IMR-90 (cell line): Measurements from ENCODE around the gene SVIL. TPM values are rescaled to one million over a fixed set of nuclear protein-coding genes. Genes with fewer than 3 reads are reported as not detected.
"Not testable (repeated sequence)": the region's sequence is repeated elsewhere in the genome, so short reads cannot be mapped to it uniquely, and the experiment has no call there.

ENCODE experiments used
- ATAC-seq: fragments of 200-7000 bp; cut with Tn5 transposase; 2 replicates; pipeline ENCODE4 v1.9.1; 2020; ENCODE audit warnings: low read depth, mild to moderate bottlenecking, moderate library complexity
- BruUV-seq: library from RNA; stranded (reverse); fragments of 400-500 nt; replicated peaks from 2 replicates; lab custom pipeline; 2021; lab: Mats Ljungman, UMichigan
- CTCF ChIA-PET: fragments of 300-600 bp; formaldehyde crosslinking; extraction: SDS; loops from one replicate; lab custom pipeline; 2021; ENCODE audit warnings: antibody characterized with exemption; lab: Yijun Ruan, JAX
- POLR2A ChIA-PET: fragments of 300-600 bp; sonication (Branson Sonifier 250); formaldehyde crosslinking; loops from one replicate; lab custom pipeline; 2022; ENCODE audit warnings: antibody characterized with exemption; ENCODE audit not compliant: unreplicated experiment; lab: Charles Lee
- DNase-seq: peaks from one replicate; pipeline ENCODE4 v3.0.0; 2013
- H2AFZ ChIP-seq: replicated peaks from 2 replicates; pipeline ENCODE3; 2013; ENCODE audit warnings: low read length, mild to moderate bottlenecking; ENCODE audit not compliant: poor library complexity
- H2AK5ac ChIP-seq: 2 replicates; pipeline ENCODE4 v1.6.1; 2013; ENCODE audit warnings: low read depth, low read length, inconsistent platforms
- H2AK9ac ChIP-seq: replicated peaks from 2 replicates; pipeline ENCODE3; 2013; ENCODE audit warnings: mild to moderate bottlenecking, low read depth, low read length, moderate library complexity; ENCODE audit not compliant: poor library complexity
- H2BK120ac ChIP-seq: 2 replicates; pipeline ENCODE4 v1.6.1; 2013; ENCODE audit warnings: low read depth, low read length, inconsistent platforms
- H2BK15ac ChIP-seq: 3 replicates; pipeline ENCODE4 v1.6.1; 2013; ENCODE audit warnings: low read depth, low read length, inconsistent platforms
- H2BK20ac ChIP-seq: 2 replicates; pipeline ENCODE4 v1.6.1; 2013; ENCODE audit warnings: low read depth, mild to moderate bottlenecking, inconsistent platforms, low read length, moderate library complexity
- H2BK5ac ChIP-seq: 2 replicates; pipeline ENCODE4 v1.6.1; 2013; ENCODE audit warnings: mild to moderate bottlenecking, low read depth, low read length, inconsistent platforms; ENCODE audit not compliant: poor library complexity, severe bottlenecking
- H3K14ac ChIP-seq: replicated peaks from 2 replicates; pipeline ENCODE4 v1.6.1; 2013; ENCODE audit warnings: low read depth, low read length, inconsistent platforms
- H3K18ac ChIP-seq: 2 replicates; pipeline ENCODE4 v1.6.1; 2013; ENCODE audit warnings: low read depth, low read length, control low read depth
- H3K23ac ChIP-seq: 2 replicates; pipeline ENCODE4 v1.6.1; 2013; ENCODE audit warnings: low read depth, low read length, inconsistent platforms
- H3K27ac ChIP-seq: 2 replicates; pipeline ENCODE4 v1.5.1; 2013; ENCODE audit warnings: mild to moderate bottlenecking, control low read depth, low read length; ENCODE audit not compliant: insufficient read depth
- H3K27me3 ChIP-seq: 2 replicates; pipeline ENCODE4 v1.6.1; 2013; ENCODE audit warnings: low read length; ENCODE audit not compliant: control insufficient read depth, insufficient read depth
- H3K36me3 ChIP-seq: 2 replicates; pipeline ENCODE4 v1.6.1; 2013; ENCODE audit warnings: low read length, mixed read lengths; ENCODE audit not compliant: control insufficient read depth, insufficient read depth
- H3K4ac ChIP-seq: 2 replicates; pipeline ENCODE4 v1.6.1; 2013; ENCODE audit warnings: low read depth, low read length, inconsistent platforms
- H3K4me1 ChIP-seq: 2 replicates; pipeline ENCODE4 v1.6.1; 2013; ENCODE audit warnings: low read length, mixed read lengths; ENCODE audit not compliant: control insufficient read depth, insufficient read depth
- H3K4me2 ChIP-seq: 2 replicates; pipeline ENCODE4 v1.6.1; 2013; ENCODE audit warnings: low read depth, mild to moderate bottlenecking, control low read depth, low read length, moderate library complexity
- H3K4me3 ChIP-seq: 2 replicates; pipeline ENCODE4 v1.5.1; 2013; ENCODE audit warnings: low read depth, mild to moderate bottlenecking, control low read depth, low read length, moderate library complexity; ENCODE audit not compliant: insufficient read depth
- H3K56ac ChIP-seq: 2 replicates; pipeline ENCODE4 v1.6.1; 2013; ENCODE audit warnings: low read length, inconsistent platforms; ENCODE audit not compliant: insufficient read depth; ENCODE audit errors: extremely low read depth
- H3K79me1 ChIP-seq, 2 experiments: 2 replicates each; pipeline ENCODE4 v1.6.1; 2013; ENCODE audit warnings: low read length in 2 of 2, inconsistent platforms in 1 of 2, low read depth in 1 of 2
- H3K9ac ChIP-seq: 2 replicates; pipeline ENCODE4 v1.6.1; 2013; ENCODE audit warnings: low read depth, low read length, control low read depth
- H3K9me1 ChIP-seq: 2 replicates; pipeline ENCODE4 v1.6.1; 2013; ENCODE audit warnings: low read length, inconsistent platforms; ENCODE audit not compliant: insufficient read depth
- H3K9me3 ChIP-seq: 2 replicates; pipeline ENCODE4 v1.6.1; 2013; ENCODE audit warnings: low read length; ENCODE audit not compliant: control insufficient read depth, insufficient read depth
- H4K20me1 ChIP-seq: 2 replicates; pipeline ENCODE4 v1.6.1; 2013; ENCODE audit warnings: low read length, inconsistent platforms; ENCODE audit not compliant: insufficient read depth
- H4K5ac ChIP-seq: 2 replicates; pipeline ENCODE4 v1.6.1; 2013; ENCODE audit warnings: mild to moderate bottlenecking, low read depth, low read length, control low read depth
- H4K8ac ChIP-seq, 2 experiments: 2 replicates each; pipeline ENCODE4 v1.6.1; 2013; ENCODE audit warnings: low read depth in 2 of 2, low read length in 2 of 2, control low read depth in 1 of 2, inconsistent platforms in 1 of 2
- H4K91ac ChIP-seq: 2 replicates; pipeline ENCODE4 v1.6.1; 2013; ENCODE audit warnings: low read depth, low read length, inconsistent platforms; ENCODE audit not compliant: insufficient read depth
- MAZ ChIP-seq: IDR thresholded peaks from 2 replicates; pipeline ENCODE4 v1.6.1; 2012; ENCODE audit warnings: low read depth, mild to moderate bottlenecking, low read length, improper control_type of control experiment, moderate library complexity, borderline replicate concordance
- WGBS, 2 experiments: methylation state at CpG; one replicate each; pipeline versions ENCODE4 v1.1.5 to v1.1.7; 2013; ENCODE audit warnings: missing lambda C conversion rate in 2 of 2; ENCODE audit not compliant: insufficient read length in 1 of 2; ENCODE audit errors: extremely low coverage in 2 of 2; 5-methylcytosine and 5-hydroxymethylcytosine counted together
- dilution Hi-C: fragments of 300-500 bp; cut with HindIII; formaldehyde crosslinking; loops from one replicate; pipeline ENCODE4 v1.14.3; 2018; ENCODE audit warnings: low sequenced_read_pairs; ENCODE audit not compliant: unreplicated experiment
- in situ Hi-C: fragments of 300-500 bp; cut with MboI; formaldehyde crosslinking; loops from 3 replicates; pipeline ENCODE4 v1.14.3; 2019; ENCODE audit warnings: low sequenced_read_pairs, inconsistent platforms, mixed read lengths
- intact Hi-C: fragments of 100-400 bp; cut with micrococcal nuclease; formaldehyde crosslinking; loops from 2 replicates; pipeline ENCODE4 v1.10.0; 2022
- polyA plus RNA-seq, 3 experiments: library from polyadenylated mRNA; depleted of rRNA; stranded (reverse); fragments of >200 nt; gene quantifications; 2 replicates each; pipeline ENCODE4 v1.2.3, GENCODE V29; 2012; ENCODE audit warnings: low replicate concordance in 1 of 3
- total RNA-seq: library from RNA; depleted of rRNA; stranded (reverse); fragments of >200 nt; gene quantifications from 2 replicates; pipeline ENCODE4 v1.2.3, GENCODE V29; 2012

SVIL gene
- total and polyA plus RNA-seq, 2 of the 4 experiments (the other 2 are of a cell fraction) = 11.5 to 11.6 TPM

- no peak for TF ChIP-seq MAZ
Measured at GRCh38 chr10:29553544-29554250, 81.1 kb downstream of the SVIL start (continued).

- H2BK120ac ChIP-seq, H3K9ac ChIP-seq, H3K23ac ChIP-seq, H4K8ac ChIP-seq, H4K91ac ChIP-seq, H3K4me2 ChIP-seq, ATAC-seq, intact Hi-C loops, H3K9me3 ChIP-seq, BruUV-seq, H3K27me3 ChIP-seq, H2AK5ac ChIP-seq, H3K56ac ChIP-seq, POLR2A ChIA-PET, H2AFZ ChIP-seq, DNase-seq, H3K4me3 ChIP-seq, H2BK5ac ChIP-seq, H3K27ac ChIP-seq, H4K20me1 ChIP-seq, H4K5ac ChIP-seq, H2BK20ac ChIP-seq, H2AK9ac ChIP-seq, H3K4ac ChIP-seq, dilution Hi-C loops, H3K14ac ChIP-seq, H3K18ac ChIP-seq, in situ Hi-C loops, H2BK15ac ChIP-seq: not testable (repeated sequence)
- Histone ChIP-seq H3K9me1 (peaks cover 15% of the 10 kb centered on the region), H3K36me3 (peaks cover 30% of the 10 kb centered on the region), H3K4me1 (peaks cover 13% of the 10 kb centered on the region), H3K79me1 (peaks cover 8 to 51% of the 10 kb centered on the region in 2 experiments; a peak in 3 of 4 replicates)
- CTCF ChIA-PET = interaction anchor here (1.2 kb wide), 1 partner anchor 18 kb away, joined by 3 read pairs; no protein-coding TSS in a partner anchor
- WGBS, 2 experiments = 93% methylated on average over 3 of the region's 9 CpGs; no CpG with 5 or more reads in 1 of the 2 experiments
Measured at GRCh38 chr10:29553116-29553515, 81.7 kb downstream of the SVIL start.

- H3K4me3 ChIP-seq, H2BK15ac ChIP-seq, H3K9me3 ChIP-seq, in situ Hi-C loops, H2BK20ac ChIP-seq, H2AFZ ChIP-seq, ATAC-seq, H4K20me1 ChIP-seq, H4K5ac ChIP-seq, dilution Hi-C loops, POLR2A ChIA-PET, H2BK5ac ChIP-seq, H3K9ac ChIP-seq, intact Hi-C loops, H3K23ac ChIP-seq, H3K27ac ChIP-seq, H3K56ac ChIP-seq, BruUV-seq, H3K14ac ChIP-seq, H3K27me3 ChIP-seq, H4K91ac ChIP-seq, H4K8ac ChIP-seq, H3K4me1 ChIP-seq, H3K4ac ChIP-seq, H2BK120ac ChIP-seq, H2AK9ac ChIP-seq, CTCF ChIA-PET, H3K18ac ChIP-seq, DNase-seq, H2AK5ac ChIP-seq, H3K9me1 ChIP-seq, H3K4me2 ChIP-seq: not testable (repeated sequence)
- Histone ChIP-seq H3K36me3 (peaks cover 30% of the 10 kb centered on the region), H3K79me1 (peaks cover 4 to 44% of the 10 kb centered on the region in 2 experiments; a peak in 3 of 4 replicates)
- WGBS, 2 experiments = no CpG with 5 or more reads among the region's 3 CpGs
Measured at GRCh38 chr10:29549493-29549892, 85.3 kb downstream of the SVIL start.
